ENCODE measurements around the gene HSD17B2. TPM values are rescaled to one million over a fixed set of nuclear protein-coding genes. Genes with fewer than 3 reads are reported as not detected.

Gene HSD17B2
- total RNA-seq, 1 experiment from 2014 or later: 16.0 TPM

DNA sequence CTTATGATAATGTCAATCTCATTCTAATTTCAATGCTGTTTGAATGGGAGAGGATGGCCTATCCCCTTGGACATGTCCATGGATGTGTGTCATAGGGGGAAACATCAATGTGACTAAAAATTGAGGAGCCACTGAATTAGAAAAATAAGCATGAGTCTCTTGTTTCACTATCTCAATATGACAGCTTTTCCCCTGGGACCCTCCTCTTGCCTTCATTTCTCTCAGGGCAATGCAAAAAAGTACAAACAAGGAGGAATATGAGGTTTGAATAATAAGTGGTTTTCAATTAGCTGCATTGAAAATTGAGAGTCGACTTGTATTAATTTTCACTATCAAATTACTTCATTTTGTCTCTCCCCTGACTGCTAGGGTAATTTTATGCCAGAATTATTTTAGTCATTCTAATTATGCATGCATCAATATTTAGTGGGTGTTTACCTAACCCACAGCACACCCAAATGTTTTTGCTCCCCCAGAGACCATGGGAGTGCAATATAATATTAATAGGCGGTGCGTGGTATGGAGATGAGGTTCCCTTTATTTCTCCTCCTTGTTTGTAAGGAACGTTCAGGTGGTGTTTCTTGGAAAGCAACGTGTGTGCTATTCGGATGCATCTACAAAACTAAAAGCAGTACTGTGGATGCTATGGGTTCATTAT is 17.0 kb upstream of the HSD17B2 start:
- no peak for DNase-seq (ENCODE audit: low read depth)

DNA sequence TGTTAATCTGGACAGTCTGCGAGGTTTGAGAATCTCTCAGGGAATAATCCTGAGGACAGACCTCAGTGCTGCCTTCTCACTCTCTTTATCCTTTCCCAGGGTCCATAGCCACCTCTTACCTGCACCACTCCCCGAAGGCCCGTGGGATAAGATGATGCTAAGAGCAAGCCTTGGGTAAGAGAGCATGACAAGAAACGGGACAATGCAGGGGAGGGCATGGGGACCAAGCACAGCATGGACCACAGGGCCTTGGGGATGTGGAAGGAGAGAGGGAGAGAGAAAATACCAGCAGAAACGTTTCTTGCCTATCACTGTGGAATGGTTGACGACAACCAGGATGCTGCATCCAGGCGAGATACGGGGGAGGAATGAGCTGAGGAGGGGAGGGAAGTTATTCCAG is 15.5 kb upstream of the HSD17B2 start:
- no peak for DNase-seq (ENCODE audit: low read depth)

DNA sequence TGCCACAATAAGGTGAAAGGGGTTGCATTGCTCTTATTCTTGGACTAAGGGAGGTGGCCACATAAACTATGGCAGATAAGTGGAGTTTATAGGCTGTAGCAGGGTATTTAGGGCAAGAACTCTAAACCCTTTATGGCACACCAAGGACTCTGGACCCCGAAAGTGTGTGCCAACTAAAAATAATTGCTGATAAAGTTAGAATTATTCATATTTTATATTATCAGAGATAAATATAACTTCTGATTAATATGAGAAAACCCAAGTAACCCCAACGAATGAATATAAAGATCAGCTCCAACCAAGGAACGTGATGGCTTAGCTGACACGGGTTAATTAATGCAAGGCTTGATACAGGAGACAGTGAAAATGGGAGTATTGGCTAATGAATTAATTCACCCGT is 15.0 kb upstream of the HSD17B2 start:
- no peak for DNase-seq (ENCODE audit: low read depth)

DNA sequence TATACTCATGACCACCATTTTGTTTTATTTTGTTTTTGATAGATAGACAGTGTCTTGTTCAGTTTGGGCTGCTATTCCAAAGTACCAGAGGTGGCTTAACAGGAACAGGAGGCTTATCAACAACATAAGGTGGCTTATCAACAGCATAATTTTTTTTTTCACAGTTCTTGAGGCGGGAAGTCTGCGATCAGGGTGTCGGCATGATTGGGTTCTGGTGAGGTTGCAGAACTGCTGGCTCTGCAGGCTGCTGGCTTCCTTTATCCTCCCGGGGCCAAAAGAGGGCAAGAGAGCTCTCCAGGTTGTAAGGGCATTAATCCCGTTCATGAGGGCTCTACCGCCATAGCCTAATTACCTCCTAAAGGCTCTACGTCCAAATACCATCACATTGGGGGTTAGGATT is 11.8 kb upstream of the HSD17B2 start:
- DNase-seq (ENCODE audit: low read depth): no peak

DNA sequence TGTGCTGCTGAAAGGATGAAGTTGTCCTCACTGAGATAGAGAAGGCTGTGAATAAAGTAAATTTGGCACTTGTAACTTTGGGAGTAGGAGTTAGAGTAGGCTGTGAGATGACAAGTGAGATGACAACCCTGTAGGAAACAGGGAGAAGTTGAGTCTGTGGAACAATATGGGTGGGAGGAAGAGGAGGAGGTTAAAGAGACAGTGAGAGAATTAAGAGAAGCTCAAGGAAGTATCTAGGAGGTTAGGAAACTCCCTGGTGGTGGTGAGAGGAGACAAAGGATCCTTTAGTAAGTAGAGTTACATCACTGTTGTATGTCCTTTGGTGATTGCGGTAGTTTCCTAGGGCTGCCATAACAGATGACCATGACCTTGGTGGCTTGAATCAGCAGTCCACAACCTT is 10.7 kb upstream of the HSD17B2 start:
- DNase-seq (ENCODE audit: low read depth): no peak

DNA sequence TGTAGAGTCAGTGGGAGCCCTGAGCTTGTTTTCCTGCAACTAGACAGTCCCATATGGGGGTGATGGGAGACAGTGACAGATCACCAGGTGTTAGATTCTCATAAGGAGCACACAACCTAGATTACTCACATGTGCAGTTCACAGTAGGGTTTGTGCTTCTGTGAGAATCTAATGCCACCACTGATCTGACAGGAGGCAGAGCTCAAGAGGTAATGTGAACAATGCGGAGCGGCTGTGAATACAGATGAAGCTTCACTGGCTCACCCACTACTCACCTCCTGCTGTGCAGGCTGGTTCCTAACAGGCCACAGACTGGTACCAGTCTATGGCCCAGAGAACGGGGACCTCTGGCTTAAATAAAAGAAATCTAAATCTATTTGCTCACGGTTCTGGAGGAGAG is 10.2 kb upstream of the HSD17B2 start:
- no peak for DNase-seq (ENCODE audit: low read depth)

DNA sequence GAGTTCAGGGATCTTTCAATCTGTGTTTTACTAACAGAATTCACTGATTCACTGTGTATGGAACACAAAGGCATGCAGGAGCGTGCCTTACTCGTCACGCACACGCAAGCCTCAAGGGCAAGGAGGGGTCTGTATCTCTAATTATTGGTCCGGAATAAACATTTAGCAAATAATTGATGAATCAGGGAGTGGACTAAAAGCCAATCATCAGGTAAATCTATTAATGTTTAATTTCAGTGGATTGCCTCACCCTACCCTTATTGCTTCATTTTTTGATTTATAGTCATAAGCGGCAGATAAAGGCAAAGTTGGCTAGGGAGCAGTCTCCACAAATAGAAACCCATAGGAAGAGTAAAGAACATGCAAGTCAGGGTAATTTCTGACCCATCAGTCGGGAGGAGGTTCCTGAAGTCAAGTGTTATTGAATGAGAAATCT is 7.4 kb upstream of the HSD17B2 start:
- DNase-seq (ENCODE audit: low read depth): no peak

DNA sequence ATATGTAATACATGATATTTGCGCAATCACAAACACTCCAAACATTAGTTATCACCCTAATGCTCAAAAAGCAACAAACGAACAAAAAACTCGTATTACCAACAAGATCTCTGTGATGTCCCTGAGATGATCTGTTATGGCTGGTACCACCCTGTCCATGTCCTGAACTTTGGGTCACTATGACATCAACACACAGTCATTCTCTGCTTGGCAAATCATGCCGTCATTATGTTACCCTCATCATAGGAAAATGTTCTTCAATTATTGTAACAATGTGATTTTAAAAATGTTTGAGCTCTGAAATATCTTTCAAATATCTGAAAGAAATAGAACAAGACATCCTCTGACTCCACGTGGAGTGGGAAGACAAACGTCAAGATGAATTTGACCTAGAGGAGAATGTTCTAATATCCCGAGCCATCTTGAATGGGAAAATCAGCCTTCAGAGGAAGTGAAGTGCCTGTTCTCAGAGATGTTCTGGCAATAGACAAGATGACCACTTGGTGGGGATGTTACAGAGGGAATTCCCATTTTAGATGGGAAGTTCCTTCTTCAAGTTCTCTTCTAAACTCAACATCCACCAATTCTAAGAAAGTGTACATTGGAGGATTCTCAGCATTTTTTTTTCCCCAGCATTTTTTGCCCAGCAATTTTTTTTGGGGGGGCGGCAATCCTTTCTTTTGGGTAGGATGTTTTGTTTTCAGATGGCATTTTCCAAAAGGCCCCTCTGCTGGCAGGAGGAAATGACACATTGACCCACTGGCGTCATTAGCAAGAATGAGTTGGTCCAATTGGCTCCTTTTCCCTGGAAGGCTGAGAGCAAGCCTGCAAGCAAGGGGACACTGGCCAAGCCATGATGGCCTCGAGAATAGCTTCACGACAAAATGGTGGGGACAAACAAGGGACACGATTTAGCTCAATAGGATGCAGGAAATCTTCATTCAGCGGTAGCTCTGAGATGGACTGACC is 3.7 kb upstream of the HSD17B2 start:
- peak; percentile 82 for DNase-seq (ENCODE audit: low read depth)

DNA sequence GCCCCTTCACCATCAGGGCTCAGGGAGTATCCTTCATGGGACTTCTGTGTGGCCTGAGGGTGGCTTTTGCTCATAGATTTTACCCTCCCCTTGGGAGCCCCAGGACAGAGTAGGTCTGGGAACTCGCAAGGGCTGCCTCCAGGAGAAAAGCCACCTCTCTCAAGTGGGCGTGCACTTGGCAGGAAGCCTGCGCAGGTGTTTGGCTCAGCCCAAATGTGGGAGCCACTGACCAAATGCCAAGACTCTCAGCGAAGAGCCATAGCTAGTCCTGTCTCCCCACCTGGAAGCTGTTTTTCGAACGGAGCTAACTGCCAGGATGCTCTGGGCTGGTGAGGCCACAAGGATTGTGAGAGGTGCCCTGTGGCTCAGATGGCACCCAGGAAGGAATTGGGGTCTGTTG is 2.0 kb upstream of the HSD17B2 start:
- DNase-seq (ENCODE audit: low read depth): no peak

DNA sequence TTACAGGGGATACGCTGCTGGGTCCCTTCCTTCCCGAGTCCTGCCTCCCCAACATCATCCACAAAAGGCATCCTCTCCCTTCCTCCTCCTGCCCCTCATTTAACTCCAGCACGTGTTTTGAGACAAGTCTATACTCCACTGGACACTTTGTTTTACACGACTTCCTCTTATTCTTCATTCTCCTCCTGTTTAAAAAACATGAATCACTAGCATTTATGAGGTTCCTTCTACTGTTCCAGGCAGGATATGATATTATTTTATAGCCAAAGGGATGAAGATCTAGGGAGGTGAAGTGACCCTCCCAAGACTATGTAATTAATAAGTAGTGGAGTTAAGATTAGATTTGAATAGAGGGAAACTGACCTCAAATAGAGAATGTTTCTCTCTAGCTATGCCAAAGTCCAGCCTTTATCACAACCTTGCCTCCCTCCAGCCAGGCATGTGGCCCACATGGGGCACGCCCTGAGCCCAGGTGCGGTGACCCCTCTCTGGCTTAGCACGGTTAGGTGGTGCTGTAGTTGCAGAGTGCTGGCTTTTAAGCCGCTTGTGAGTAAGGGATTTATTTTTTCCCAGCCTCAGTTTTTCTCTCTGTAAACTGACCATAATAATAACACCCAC is 1.3 kb upstream of the HSD17B2 start:
- no peak for DNase-seq (ENCODE audit: low read depth)

DNA sequence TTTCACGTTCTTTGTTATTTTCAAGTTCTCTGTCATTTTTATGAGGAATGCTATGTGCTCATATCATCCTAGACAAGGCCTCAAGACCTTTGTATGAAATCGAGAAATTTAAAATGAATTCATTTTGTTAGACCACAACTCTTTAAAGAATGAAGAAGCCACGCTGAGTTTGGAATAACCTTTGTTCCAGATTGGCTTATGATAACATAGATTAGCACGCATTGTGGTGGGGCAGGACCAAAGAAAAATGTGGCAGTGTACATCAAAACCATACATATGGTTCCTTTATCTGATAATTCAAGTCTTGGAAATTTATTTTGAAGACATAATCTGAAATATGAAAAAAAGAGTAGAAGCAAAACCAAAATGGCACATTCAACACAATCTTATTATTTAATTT is 2.2 kb downstream of the HSD17B2 start:
- no peak for DNase-seq (ENCODE audit: low read depth)

DNA sequence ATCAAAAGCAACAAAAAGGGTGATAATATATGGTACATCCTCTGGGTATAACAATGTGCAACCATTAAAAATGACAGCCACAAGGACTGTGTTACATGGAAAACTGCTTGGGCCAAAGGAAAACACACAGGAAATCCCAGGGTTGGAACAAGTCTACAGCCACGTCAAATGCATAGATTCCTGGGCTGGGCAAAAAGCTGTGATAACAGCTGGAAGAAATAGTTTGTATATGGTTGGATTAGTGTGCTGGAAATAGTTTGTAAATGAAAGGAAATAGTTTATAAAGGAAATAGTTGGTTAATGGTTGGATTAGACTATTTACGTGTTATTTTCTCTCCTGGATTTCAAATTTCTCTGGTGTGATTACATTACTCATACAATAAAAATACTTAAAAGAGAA is 2.6 kb downstream of the HSD17B2 start:
- peak; percentile 49 for DNase-seq (ENCODE audit: low read depth)

DNA sequence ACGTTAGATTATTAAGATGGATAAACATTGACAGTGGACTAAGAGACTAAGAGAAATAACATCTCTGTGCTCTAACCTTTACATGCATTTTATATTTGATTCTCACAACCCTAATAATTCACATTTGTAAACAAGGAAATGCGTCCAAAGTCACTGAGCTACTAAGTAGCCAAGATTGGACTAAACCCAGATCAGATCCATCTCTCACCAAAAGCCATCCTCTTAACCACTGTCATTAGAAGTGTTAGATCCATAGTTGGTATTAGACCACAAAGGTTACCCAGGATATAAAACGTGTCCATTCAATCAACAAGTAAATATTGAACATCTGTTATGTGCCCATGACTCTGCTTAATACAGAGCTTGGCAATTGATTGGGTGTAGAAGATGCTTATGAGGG is 5.2 kb downstream of the HSD17B2 start:
- no peak for DNase-seq (ENCODE audit: low read depth)

DNA sequence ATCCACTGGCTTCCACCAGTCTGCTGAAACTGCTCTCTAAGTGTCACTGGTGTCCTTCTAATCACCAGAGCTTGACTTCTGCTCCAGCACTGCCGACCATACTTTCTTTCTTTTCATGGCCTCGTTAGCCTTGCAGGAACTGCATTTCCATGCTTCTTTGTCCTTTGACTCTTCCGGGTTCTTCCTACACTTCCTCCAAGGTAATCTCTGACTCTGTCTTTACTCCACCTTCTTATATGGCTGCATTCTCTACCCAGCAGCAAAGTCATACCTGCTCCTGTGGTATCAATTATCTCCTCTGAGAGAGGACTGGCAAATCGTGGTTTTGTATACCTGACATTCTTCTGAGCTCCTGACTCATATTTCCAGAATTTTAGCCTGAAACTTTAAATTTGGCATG is 6.5 kb downstream of the HSD17B2 start:
- DNase-seq (ENCODE audit: low read depth): no peak

DNA sequence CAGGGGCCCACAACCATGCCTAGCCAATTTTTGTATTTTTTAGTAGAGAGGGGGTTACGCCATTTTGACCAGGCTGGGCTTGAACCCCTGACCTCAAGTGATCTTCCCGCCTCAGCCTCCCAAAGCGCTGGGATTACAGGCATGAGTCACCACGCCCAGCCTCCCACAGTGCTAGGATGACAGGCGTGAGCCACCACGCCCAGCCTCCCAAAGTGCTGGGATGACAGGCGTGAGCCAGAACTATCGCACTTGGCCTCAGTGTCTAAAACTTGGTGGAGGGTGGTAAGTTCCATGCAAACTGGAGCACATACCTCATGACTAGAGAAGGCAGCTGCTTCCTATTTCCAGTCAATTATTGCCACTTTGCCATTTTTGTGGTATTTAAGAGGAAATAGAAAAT is 7.1 kb downstream of the HSD17B2 start:
- peak; percentile 35 for DNase-seq (ENCODE audit: low read depth)

DNA sequence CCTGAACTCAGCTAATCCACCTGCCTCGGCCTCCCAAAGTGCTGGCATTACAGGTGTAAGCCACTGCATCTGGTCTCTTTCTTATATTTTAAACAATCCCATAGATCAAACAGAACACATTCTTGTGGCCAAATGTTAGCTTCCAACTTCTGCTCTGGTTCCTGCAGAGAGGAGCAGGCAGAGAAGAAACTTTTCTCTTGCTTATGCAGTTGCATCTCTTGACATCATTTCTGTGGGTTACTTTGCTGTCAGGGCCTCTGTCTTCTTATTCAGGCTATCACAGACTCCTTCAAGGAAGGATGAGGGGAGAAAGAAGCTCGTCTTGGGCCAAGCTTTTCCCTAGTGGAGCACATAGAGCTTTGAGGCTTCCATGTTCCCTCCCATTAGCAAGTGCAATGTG is 7.8 kb downstream of the HSD17B2 start:
- no peak for DNase-seq (ENCODE audit: low read depth)

DNA sequence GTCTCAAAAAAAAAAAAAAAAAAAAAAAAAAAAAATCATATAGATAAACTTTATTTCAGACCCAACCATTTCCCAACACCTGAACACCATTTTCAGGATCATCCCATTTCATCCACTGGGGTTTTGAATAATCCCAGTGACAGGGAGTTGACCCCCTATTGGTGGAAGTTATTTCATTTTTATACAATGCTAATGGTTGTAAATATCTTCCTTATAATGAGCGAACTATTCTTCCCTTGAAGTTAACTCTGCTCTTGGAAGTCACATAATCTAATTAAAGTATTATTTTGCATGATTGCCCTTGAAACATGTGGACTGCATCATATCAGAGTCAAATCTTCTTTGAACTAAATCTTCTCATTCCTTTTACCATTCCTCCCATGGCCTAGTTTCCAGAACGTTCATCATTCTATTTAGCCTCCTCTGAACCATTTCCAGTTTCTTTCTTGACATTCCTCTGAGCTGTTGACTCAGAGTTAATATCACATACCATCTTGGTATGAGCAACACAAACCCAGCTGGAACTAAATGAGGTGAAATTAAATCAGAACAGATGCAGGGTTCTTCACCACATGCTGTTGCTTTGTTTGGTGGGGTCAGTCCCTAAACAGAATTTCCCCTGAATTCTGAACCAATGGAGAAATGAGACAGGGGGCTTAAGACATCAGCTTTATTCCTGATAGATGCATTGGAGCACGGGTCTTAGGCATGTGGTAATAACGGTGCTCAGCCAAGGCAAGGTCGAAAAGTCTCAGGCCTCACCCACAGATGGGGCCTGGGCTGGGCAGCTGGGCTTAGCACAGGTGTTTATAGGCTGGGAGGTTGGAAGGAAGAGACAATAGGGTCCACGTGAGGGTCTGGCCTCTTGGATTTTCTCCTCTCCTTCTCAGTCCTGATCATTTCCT is 8.9 kb downstream of the HSD17B2 start:
- DNase-seq (ENCODE audit: low read depth): peak; percentile 96

DNA sequence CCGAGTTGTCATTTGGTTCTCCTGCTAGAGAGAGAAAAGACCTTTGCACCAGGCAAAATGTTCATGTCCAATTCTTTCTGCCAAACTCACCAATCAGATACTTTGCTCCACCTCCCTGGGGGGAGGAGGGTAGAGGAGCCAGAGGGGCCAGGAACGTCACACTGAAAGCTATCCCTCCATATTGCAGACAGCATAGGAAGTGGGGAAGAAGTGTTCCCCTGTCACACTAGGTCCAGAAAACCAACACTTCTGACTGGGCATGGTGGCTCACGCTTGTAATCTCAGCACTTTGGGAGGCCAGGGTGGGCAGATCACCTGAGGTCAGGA is 9.5 kb downstream of the HSD17B2 start:
- DNase-seq (ENCODE audit: low read depth): peak; percentile 49

DNA sequence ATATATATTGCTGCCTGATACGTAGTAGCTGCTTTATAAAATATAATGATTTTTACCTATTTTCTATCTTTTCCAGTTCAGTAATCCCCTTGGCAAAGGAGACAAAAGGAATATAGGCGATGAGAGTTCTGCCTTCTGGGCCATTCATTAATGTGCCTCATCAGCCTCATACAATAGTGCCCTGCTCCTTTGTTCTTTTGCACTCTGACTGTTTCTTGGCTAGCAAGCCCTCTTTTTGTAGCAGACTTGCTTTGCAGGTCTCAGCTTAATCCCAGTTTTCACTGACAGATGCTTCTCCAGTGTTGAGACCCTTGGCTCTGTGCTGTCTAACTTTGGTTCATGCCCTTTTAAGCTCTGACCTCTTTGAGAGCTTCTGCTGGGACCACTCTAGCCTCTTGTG is 10.4 kb downstream of the HSD17B2 start:
- DNase-seq (ENCODE audit: low read depth): no peak

DNA sequence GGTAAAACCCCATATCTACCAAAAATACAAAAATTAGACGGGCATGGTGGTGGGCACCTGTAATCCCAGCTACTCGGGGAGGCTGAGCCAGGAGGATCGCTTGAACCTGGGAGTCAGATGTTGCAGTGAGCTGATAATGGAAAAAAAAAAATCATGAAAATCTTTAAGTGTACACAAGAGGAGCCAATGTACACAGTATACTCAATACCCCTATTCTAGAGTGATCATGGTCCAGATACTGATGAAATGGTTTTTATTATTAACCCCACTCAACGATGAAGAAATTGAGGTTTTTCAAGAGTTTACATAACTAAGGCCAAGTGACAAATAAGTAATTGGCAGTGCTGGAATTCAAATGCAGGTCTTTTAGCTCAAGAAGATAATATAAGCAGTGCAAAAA is 11.5 kb downstream of the HSD17B2 start:
- no peak for DNase-seq (ENCODE audit: low read depth)

DNA sequence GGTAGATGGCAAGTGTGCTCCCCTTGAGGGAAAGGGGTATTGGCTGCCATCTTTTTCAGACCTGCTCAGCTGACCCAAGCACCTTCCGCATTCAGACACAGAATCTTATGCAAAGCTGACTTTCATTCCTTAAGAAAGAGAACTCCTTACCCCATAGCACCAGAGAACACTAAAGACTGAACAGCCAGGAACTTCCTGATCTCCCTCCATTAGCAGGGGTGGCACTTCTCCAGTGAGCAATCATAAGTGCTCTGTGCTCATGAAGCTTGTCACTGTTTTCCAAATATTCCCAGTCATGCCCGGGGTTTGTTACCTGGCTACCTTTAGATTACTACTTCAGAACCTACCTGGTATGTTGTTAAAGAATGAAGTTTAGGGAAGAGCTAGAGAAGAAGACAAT is 11.9 kb downstream of the HSD17B2 start:
- DNase-seq (ENCODE audit: low read depth): no peak

DNA sequence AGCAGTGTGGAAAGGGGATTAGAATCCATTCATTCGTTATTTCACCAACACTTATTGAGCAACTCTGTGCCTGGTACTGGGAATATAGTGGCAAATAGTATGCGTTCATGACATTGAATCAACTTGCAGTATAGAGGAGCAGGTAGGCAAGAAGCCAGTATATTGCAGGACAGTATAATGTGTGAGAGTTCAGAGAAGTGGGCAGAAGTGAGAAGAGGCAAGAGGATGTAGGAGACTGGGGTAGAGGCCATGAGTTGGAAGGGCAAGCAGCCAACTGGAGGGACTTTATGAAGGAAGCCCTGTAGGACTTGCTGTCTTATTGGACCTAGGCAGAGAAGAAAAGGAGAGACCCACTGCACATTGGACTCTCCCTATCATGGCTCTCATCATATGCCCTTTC is 12.3 kb downstream of the HSD17B2 start:
- no peak for DNase-seq (ENCODE audit: low read depth)

Measured in M059J (cell line).